CD4-positive, alpha-beta T cell treated with Interleukin-17A for 1 hour (primary cell): ENCODE results near the gene HOXA3.
A peak's percentile ranks its signal among the peaks of the same experiment; 100 is the strongest.

ENCODE experiments used
- DNase-seq: peaks from one replicate; pipeline ENCODE4 v3.0.0-alpha.2; 2020

HOXA3 gene

GRCh38 chr7:27101171-27101956 is 51.0 kb downstream of the HOXA3 start:
- no peak for DNase-seq

- no peak for DNase-seq
Observed at GRCh38 chr7:27100694-27101170, 51.7 kb downstream of the HOXA3 start.

- no peak for DNase-seq
Observed at GRCh38 chr7:27099453-27100370, 52.7 kb downstream of the HOXA3 start.

- no peak for DNase-seq
Observed at GRCh38 chr7:27098578-27099451, 53.6 kb downstream of the HOXA3 start.

GRCh38 chr7:27097686-27098577 is 54.5 kb downstream of the HOXA3 start:
- no peak for DNase-seq

GRCh38 chr7:27096768-27097514 is 55.4 kb downstream of the HOXA3 start:
- peak; percentile 10 for DNase-seq

GRCh38 chr7:27095897-27096767 is 56.3 kb downstream of the HOXA3 start, which contains the start of gene HOXA1:
TSS of gene HOXA1 (minus strand) at chr7:27096000. CDS start at chr7:27095912, 88 bp downstream.
- DNase-seq = peak; percentile 85

- peak; percentile 33 for DNase-seq
Observed at GRCh38 chr7:27095050-27095896, 57.1 kb downstream of the HOXA3 start.

GRCh38 chr7:27094304-27095049 is 57.9 kb downstream of the HOXA3 start:
- no peak for DNase-seq

- DNase-seq = no peak
Observed at GRCh38 chr7:27093184-27093895, 59.0 kb downstream of the HOXA3 start.

- no peak for DNase-seq
Observed at GRCh38 chr7:27092819-27093110, 59.6 kb downstream of the HOXA3 start.

GRCh38 chr7:27091941-27092818 is 60.2 kb downstream of the HOXA3 start:
- DNase-seq = no peak

- DNase-seq = no peak
Observed at GRCh38 chr7:27091105-27091504, 61.3 kb downstream of the HOXA3 start.

GRCh38 chr7:27088002-27088922 is 64.1 kb downstream of the HOXA3 start:
- no peak for DNase-seq

GRCh38 chr7:27083646-27084045 is 68.7 kb downstream of the HOXA3 start:
- no peak for DNase-seq
